ENCODE data around the gene TMEFF2. TPM values are rescaled to one million over a fixed set of nuclear protein-coding genes. Genes with fewer than 3 reads are reported as not detected.

The TMEFF2 gene
- total RNA-seq, 2 experiments from 2014 or later: not detected

DNA sequence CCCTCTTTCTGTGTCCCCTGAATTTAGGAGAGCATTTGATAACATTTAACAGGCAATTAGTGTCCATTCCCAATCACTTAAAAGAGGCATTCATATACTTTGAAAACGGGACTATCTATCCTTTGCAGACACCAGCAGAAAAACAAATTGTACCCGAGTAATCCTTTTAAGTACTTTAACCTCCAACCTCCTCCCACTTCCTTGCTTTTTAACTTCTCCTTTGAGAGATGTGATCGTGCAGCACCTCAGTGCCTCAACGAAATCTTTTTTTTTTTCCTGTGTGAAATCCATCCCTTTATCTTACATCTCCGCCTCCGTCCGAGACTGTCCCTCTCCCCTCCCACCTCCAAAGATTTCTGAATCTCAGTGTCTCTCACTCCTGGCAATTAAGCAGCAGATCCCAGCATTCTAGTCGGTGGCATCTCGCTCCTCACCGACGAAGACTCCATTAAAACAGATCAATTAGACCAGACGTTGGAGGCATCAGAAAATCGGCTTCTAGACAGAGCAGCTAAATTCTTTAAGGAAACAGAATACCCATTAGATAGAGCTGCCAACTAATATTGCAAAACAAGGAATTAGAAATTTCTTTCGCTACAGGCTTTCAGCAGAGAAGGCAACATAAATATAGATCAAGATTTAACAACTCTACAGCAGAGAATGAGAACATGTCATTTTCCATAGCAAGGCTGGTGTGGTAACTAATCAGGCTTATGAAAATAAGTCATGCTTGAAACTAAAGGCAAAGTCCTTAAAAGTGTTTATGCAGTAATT, 1.9 kb upstream of the TMEFF2 start:
- Histone ChIP-seq H3K36me3 (ENCODE audit: insufficient read depth, low read length) (no peaks in the 10 kb centered on the region), H3K27ac (ENCODE audit: low read depth, low read length, poor library complexity, severe bottlenecking) (no peak overlapping the region), H4K20me1 (ENCODE audit: insufficient read depth, low read length) (no peaks in the 10 kb centered on the region), H2AFZ (ENCODE audit: low read length) (no peak overlapping the region), H3K4me2 (ENCODE audit: low read length) (no peak overlapping the region), H3K9me3 (ENCODE audit: low read length) (no peaks in the 10 kb centered on the region), H3K79me2 (ENCODE audit: insufficient read depth, low read depth, low read length) (no peaks in the 10 kb centered on the region), H3K4me3 (ENCODE audit: low read depth, low read length, poor library complexity, severe bottlenecking) (no peak overlapping the region), H3K4me1 (ENCODE audit: insufficient read depth, low read length, poor library complexity, severe bottlenecking) (no peaks in the 10 kb centered on the region), H3K9me2 (ENCODE audit: insufficient read depth, low read length) (no peaks in the 10 kb centered on the region)
- POLR2A ChIA-PET: interaction anchor here (0.7 kb wide), 1 partner anchor 237 kb away, joined by 3 read pairs; no protein-coding TSS in a partner anchor
- CTCF ChIA-PET (ENCODE audit: unreplicated experiment): no interaction called here
- intact Hi-C loops (cut with micrococcal nuclease; ENCODE audit: unreplicated experiment): no loop called here
- BruUV-seq (replicated peaks): no TSS peak
- TF ChIP-seq, protein P1, sequence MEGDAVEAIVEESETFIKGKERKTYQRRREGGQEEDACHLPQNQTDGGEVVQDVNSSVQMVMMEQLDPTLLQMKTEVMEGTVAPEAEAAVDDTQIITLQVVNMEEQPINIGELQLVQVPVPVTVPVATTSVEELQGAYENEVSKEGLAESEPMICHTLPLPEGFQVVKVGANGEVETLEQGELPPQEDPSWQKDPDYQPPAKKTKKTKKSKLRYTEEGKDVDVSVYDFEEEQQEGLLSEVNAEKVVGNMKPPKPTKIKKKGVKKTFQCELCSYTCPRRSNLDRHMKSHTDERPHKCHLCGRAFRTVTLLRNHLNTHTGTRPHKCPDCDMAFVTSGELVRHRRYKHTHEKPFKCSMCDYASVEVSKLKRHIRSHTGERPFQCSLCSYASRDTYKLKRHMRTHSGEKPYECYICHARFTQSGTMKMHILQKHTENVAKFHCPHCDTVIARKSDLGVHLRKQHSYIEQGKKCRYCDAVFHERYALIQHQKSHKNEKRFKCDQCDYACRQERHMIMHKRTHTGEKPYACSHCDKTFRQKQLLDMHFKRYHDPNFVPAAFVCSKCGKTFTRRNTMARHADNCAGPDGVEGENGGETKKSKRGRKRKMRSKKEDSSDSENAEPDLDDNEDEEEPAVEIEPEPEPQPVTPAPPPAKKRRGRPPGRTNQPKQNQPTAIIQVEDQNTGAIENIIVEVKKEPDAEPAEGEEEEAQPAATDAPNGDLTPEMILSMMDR (conservative IDR thresholded peaks at IDR 0.05; ENCODE audit: low read length): no peak
- DNase-seq (ENCODE audit: low spot score): no peak

GRCh38 chr2:192195548-192196418, 1.1 kb upstream of the TMEFF2 start:
- ChIA-PET CTCF (ENCODE audit: unreplicated experiment) (no interaction called here), POLR2A (no interaction called here)
- H3K4me3 ChIP-seq (ENCODE audit: low read depth, low read length, poor library complexity, severe bottlenecking): no peak overlapping the region

More at GRCh38 chr2:192195548-192196418, 1.1 kb upstream of the TMEFF2 start:
- Histone ChIP-seq H3K79me2 (ENCODE audit: insufficient read depth, low read depth, low read length) (no peaks in the 10 kb centered on the region), H2AFZ (ENCODE audit: low read length) (no peak overlapping the region), H4K20me1 (ENCODE audit: insufficient read depth, low read length) (no peaks in the 10 kb centered on the region), H3K4me2 (ENCODE audit: low read length) (no peak overlapping the region), H3K36me3 (ENCODE audit: insufficient read depth, low read length) (no peaks in the 10 kb centered on the region), H3K9me3 (ENCODE audit: low read length) (no peaks in the 10 kb centered on the region), H3K9me2 (ENCODE audit: insufficient read depth, low read length) (no peaks in the 10 kb centered on the region), H3K27ac (ENCODE audit: low read depth, low read length, poor library complexity, severe bottlenecking) (no peak overlapping the region), H3K4me1 (ENCODE audit: insufficient read depth, low read length, poor library complexity, severe bottlenecking) (no peaks in the 10 kb centered on the region)
- TF ChIP-seq, protein P1 (conservative IDR thresholded peaks at IDR 0.05; ENCODE audit: low read length): no peak
- no peak for TF ChIP-seq EZH2phosphoT487 (IDR thresholded peaks at IDR 0.05; ENCODE audit: borderline replicate concordance, low read depth, low read length)
- BruUV-seq (replicated peaks): no TSS peak
- intact Hi-C loops (cut with micrococcal nuclease; ENCODE audit: unreplicated experiment): no loop called here
- DNase-seq (ENCODE audit: low spot score): no peak
